RWPE2 (cell line): ENCODE data around the gene MT1F.
"Not testable (repeated sequence)": the region's sequence is repeated elsewhere in the genome, so short reads cannot be mapped to it uniquely, and the experiment has no call there.

Experiments
- ATAC-seq: fragments of 200-7000 bp; cut with Tn5 transposase; 3 replicates; pipeline ENCODE4 v1.9.1; 2021; ENCODE audit warnings: low read depth
- DNase-seq: peaks from one replicate; pipeline ENCODE4 v3.0.0-alpha.2; 2020; ENCODE audit warnings: low spot score
- H3K27ac ChIP-seq: fragments of 450-650 bp; 2 replicates; pipeline ENCODE4 v1.5.1; 2017; ENCODE audit warnings: mild to moderate bottlenecking; ENCODE audit not compliant: poor library complexity, severe bottlenecking
- H3K27me3 ChIP-seq: fragments of 250-450 bp; sonication (Bioruptor Pico); 2 replicates; pipeline ENCODE4 v1.5.1; 2021; ENCODE audit warnings: mild to moderate bottlenecking, moderate library complexity; ENCODE audit not compliant: insufficient read depth, poor library complexity, severe bottlenecking
- H3K36me3 ChIP-seq: fragments of 250-450 bp; sonication (Bioruptor Pico); 2 replicates; pipeline ENCODE4 v1.5.1; 2020; ENCODE audit warnings: low read depth, mild to moderate bottlenecking, moderate library complexity
- H3K4me1 ChIP-seq: fragments of 250-450 bp; sonication (Bioruptor Pico); 2 replicates; pipeline ENCODE4 v1.5.1; 2021; ENCODE audit warnings: mild to moderate bottlenecking, moderate library complexity; ENCODE audit not compliant: insufficient read depth, poor library complexity, severe bottlenecking
- H3K4me3 ChIP-seq: fragments of 250-450 bp; sonication (Bioruptor Pico); 2 replicates; pipeline ENCODE4 v1.5.1; 2021; ENCODE audit warnings: mild to moderate bottlenecking, moderate library complexity; ENCODE audit not compliant: severe bottlenecking
- H3K9me3 ChIP-seq: fragments of 250-450 bp; sonication (Bioruptor Pico); 2 replicates; pipeline ENCODE4 v1.5.1; 2021; ENCODE audit warnings: mild to moderate bottlenecking, moderate library complexity; ENCODE audit not compliant: severe bottlenecking
- CTCF ChIP-seq: fragments of 450-650 bp; IDR thresholded peaks from one replicate; pipeline ENCODE4 v1.5.1; 2017; ENCODE audit warnings: mild to moderate bottlenecking, moderate library complexity; ENCODE audit not compliant: poor library complexity, severe bottlenecking

Gene MT1F

GRCh38 chr16:56672761-56673536 is 15.2 kb downstream of the MT1F start:
- ATAC-seq (peak; percentile 17; the same call in 1 of the 3 replicates), DNase-seq (no peak)
- no peak overlapping the region for H3K27ac ChIP-seq
- TF ChIP-seq CTCF, result no peak
- H3K36me3 ChIP-seq, result no peaks in the 10 kb centered on the region
- H3K4me1 ChIP-seq, result peaks cover 2% of the 10 kb centered on the region
- no peaks in the 10 kb centered on the region for H3K9me3 ChIP-seq
- no peak overlapping the region for H3K4me3 ChIP-seq
- H3K27me3 ChIP-seq, result no peaks in the 10 kb centered on the region

DNA sequence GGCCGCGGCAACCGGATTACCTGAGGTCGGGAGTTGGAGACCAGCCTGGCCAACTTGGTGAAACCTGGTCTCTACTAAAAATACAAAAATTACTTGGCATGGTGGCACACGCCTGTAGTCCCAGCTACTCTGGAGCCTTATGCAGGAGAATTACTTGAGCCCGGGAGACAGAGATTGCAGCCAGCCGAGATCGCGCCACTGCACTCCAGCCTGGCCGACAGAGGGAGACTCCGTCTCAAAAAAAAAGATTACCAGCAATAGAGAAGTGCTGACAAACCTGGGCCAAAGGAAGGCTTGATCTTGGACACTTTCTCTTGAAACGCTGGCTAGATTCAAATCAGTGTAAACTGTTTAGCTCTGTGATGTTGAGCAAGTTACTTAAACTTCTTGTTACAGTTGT is 16.2 kb downstream of the MT1F start:
- peak; percentile 77 for ATAC-seq

GRCh38 chr16:56674570-56674969 is 16.8 kb downstream of the MT1F start:
- ATAC-seq, DNase-seq, H3K4me1 ChIP-seq, H3K27ac ChIP-seq, H3K9me3 ChIP-seq, H3K36me3 ChIP-seq, H3K27me3 ChIP-seq, H3K4me3 ChIP-seq: not testable (repeated sequence)

More for the DNA sequence above, 16.2 kb downstream of the MT1F start:
- H3K4me1 ChIP-seq, result peaks cover 2% of the 10 kb centered on the region
- no peak overlapping the region for H3K27ac ChIP-seq
- H3K9me3 ChIP-seq, result no peaks in the 10 kb centered on the region
- no peak overlapping the region for H3K4me3 ChIP-seq
- no peaks in the 10 kb centered on the region for H3K27me3 ChIP-seq
- DNase-seq, result no peak
- H3K36me3 ChIP-seq, result no peaks in the 10 kb centered on the region
- peak; percentile 88 for TF ChIP-seq CTCF

- Histone ChIP-seq H3K27ac (no peak overlapping the region), H3K4me1 (peaks cover 2% of the 10 kb centered on the region), H3K9me3 (no peaks in the 10 kb centered on the region), H3K36me3 (no peaks in the 10 kb centered on the region), H3K4me3 (no peak overlapping the region), H3K27me3 (no peaks in the 10 kb centered on the region)
- TF ChIP-seq CTCF, result no peak
- no peak for DNase-seq
- no peak for ATAC-seq
Observed at GRCh38 chr16:56675685-56676210, 18.0 kb downstream of the MT1F start.

DNA sequence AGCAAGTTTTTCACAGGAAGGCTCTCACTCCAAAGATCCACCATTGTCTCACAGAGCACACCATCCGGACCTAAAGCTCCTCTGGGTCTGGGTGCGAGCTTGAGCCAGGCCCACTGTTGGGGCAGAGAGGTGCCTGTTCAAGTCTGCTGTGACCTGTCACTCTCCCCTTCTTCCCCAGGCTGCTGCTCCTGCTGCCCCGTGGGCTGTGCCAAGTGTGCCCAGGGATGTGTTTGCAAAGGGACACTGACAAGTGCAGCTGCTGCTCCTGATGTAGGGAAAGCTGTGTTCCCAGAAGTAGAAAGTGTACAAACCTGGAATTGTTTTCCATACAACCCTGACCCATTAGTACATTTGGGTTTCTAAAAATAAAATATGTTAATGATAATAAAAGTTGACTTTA is 19.7 kb downstream of the MT1F start:
- Histone ChIP-seq H3K27me3 (no peaks in the 10 kb centered on the region), H3K36me3 (no peaks in the 10 kb centered on the region), H3K9me3 (no peaks in the 10 kb centered on the region), H3K4me1 (no peaks in the 10 kb centered on the region), H3K27ac (no peak overlapping the region), H3K4me3 (no peak overlapping the region)
- no peak for TF ChIP-seq CTCF
- DNase-seq (no peak), ATAC-seq (no peak)
